ENCODE measurements around the gene SPOCK1.

SPOCK1 gene

DNA sequence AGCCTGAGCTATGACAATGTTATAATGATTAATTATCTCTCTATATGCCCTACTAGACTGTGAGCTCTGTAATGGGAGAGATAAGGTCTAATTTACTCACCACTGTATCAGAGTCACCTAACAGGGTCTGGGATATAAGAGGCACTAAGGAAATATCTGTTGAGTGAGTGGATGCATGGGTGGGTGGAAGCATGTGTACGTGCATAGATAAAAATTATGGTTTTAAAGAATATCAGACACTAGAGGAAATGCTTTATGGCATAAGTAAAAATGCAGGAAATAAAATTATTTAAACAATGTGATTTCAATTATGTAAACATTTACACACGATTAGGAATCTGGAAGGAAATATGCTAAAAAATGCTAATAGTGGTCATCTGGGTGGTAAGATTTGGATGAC, 137.8 kb downstream of the SPOCK1 start:
- no peak overlapping the region for H3K4me3 ChIP-seq (ENCODE audit: low read length)
- DNase-seq (ENCODE audit: low read depth), result no peak
- TF ChIP-seq, protein P1, sequence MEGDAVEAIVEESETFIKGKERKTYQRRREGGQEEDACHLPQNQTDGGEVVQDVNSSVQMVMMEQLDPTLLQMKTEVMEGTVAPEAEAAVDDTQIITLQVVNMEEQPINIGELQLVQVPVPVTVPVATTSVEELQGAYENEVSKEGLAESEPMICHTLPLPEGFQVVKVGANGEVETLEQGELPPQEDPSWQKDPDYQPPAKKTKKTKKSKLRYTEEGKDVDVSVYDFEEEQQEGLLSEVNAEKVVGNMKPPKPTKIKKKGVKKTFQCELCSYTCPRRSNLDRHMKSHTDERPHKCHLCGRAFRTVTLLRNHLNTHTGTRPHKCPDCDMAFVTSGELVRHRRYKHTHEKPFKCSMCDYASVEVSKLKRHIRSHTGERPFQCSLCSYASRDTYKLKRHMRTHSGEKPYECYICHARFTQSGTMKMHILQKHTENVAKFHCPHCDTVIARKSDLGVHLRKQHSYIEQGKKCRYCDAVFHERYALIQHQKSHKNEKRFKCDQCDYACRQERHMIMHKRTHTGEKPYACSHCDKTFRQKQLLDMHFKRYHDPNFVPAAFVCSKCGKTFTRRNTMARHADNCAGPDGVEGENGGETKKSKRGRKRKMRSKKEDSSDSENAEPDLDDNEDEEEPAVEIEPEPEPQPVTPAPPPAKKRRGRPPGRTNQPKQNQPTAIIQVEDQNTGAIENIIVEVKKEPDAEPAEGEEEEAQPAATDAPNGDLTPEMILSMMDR (conservative IDR thresholded peaks at IDR 0.05; ENCODE audit: low read depth, low read length), result no peak

DNA sequence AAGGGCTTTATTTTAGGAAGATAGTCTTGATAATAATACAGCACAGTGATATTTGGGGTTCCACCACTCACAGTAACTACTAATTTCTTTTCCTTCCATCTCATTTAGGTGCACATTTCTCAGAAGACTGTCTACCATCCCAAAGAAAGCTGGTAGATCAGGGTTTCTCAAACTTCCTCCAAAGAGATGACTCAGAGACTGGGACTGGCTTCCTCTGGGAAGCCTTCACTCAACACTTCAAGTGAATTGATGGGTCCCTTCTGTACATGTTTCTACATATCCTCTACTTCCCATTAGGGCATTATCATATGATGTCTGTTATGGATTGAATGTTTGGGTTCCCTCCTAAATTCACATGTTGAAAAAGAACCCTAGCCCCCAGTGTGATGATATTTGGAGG, 138.5 kb downstream of the SPOCK1 start:
- TF ChIP-seq, protein P1 (conservative IDR thresholded peaks at IDR 0.05; ENCODE audit: low read depth, low read length), result no peak
- no peak overlapping the region for H3K4me3 ChIP-seq (ENCODE audit: low read length)
- no peak for DNase-seq (ENCODE audit: low read depth)

DNA sequence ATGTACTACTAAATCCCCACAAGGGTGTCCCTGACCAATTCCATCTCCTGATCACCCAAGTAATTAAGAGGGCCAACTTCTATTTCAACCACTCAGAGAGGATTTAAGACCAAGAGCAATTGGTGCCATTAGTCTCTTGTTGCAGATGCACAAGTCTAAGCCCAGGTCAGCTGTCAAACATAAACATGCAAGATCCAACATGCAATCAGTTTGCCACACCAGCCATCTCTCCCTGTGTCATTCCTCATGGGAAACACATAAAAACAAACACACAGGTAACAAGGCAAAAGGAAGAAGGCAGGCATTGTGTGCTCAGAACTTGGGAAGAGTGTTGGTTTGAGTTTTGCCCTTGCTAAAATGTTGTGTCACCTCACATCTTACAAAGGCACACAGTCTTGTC, 139.2 kb downstream of the SPOCK1 start:
- no peak overlapping the region for H3K4me3 ChIP-seq (ENCODE audit: low read length)
- TF ChIP-seq, protein P1 (conservative IDR thresholded peaks at IDR 0.05; ENCODE audit: low read depth, low read length), result no peak
- DNase-seq (ENCODE audit: low read depth), result no peak

DNA sequence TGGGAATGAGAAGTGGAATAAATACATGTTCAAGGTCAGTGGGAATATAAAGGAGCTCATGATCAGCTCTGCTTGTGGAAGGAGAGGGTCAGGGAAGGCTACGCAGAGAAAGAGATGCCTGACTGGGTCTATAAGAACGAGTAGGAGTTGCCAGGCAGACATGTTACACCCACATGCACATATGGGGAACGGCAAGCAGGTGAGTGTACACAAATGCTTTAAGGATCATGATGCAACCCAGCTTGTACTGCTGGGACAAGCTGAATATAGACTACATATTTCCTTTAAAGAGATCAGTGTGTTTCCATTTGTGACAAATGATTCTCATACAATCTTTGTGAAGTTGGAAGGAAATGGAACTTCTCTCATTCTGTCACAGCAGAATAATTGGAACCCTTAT, 141.7 kb downstream of the SPOCK1 start:
- TF ChIP-seq, protein P1 (conservative IDR thresholded peaks at IDR 0.05; ENCODE audit: low read depth, low read length), result no peak
- DNase-seq (ENCODE audit: low read depth), result no peak
- no peak overlapping the region for H3K4me3 ChIP-seq (ENCODE audit: low read length)

DNA sequence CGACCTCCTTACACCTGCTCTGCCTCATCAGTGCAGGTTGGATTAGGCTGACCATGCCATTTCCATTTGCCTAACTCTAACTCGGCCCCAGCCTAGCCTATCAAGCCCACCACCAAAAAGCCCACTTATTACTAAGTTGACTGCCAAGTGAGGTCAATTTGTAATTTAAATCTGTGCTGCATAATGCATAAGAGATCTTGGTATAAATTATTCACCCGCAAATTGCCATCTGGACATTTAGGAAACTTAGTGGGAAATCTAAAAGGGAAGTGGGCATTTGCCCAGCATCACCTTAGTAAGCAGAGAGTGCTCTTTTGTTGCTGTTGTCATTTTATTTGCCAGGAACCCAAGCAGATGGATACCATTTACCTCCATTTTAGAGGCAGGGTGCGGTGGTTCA, 143.0 kb downstream of the SPOCK1 start:
- no peak for DNase-seq (ENCODE audit: low read depth)
- TF ChIP-seq, protein P1 (conservative IDR thresholded peaks at IDR 0.05; ENCODE audit: low read depth, low read length), result no peak
- H3K4me3 ChIP-seq (ENCODE audit: low read length), result no peak overlapping the region

DNA sequence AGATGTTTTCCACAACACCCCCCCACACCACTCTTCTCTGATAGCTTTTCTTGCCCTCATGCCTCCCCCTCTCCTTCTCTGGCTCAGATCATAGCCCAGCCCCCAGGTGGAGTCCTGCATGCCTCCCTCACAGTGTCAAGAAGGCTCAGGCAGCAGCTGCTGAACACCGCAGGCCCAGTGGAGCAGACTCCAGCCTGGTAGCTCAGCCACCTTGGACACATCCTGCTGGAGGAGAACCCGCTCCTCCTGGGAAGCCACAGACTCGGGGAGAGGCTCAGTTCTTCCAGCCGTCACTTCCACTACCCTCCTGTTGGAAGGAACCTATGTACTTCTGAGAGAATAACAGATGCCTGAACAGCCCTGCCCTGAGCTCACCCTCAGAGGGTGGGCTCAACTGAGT, 143.4 kb downstream of the SPOCK1 start:
- no peak for DNase-seq (ENCODE audit: low read depth)
- TF ChIP-seq, protein P1 (conservative IDR thresholded peaks at IDR 0.05; ENCODE audit: low read depth, low read length), result no peak
- no peak overlapping the region for H3K4me3 ChIP-seq (ENCODE audit: low read length)

DNA sequence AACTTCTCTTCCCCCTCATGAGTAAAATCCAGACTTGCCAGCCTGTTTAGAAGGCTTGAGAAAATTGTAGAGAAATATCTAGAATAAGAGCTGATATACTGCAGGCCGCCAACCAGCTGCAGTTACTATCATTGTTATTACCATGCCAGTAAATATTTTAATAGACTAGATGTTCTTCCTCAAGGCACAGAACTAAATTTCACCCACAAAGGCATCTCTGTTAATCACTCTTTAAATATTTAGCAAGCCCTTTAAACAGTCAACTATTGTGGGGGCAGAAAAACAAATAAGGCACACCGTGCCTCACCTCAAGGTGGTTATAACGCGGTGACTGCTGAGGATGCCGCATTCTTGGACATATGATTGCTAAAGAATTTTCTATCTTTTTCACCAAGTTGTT, 147.0 kb downstream of the SPOCK1 start:
- TF ChIP-seq, protein P1 (conservative IDR thresholded peaks at IDR 0.05; ENCODE audit: low read depth, low read length), result no peak
- no peak for DNase-seq (ENCODE audit: low read depth)
- H3K4me3 ChIP-seq (ENCODE audit: low read length), result no peak overlapping the region
